Adrenal gland (tissue), 12 donors: ENCODE measurements around the gene RAD9A. TPM values are rescaled to one million over a fixed set of nuclear protein-coding genes. Genes with fewer than 3 reads are reported as not detected.

Experiments used
- DNase-seq, 7 donors: peaks; one replicate each; pipeline ENCODE4 v3.0.0-alpha.2; 2019 to 2020
- H3K27ac ChIP-seq, 5 donors: fragments of 200-600 bp; sonication (generic) in 4 of 5; 1 replicate in 3 of 5; 2 replicates in 2 of 5; pipeline versions ENCODE4 v1.5.1 to v1.8.0; 2016 to 2020; ENCODE audit warnings: mild to moderate bottlenecking in 1 of 5
- H3K27me3 ChIP-seq: fragments of 200-600 bp; 2 replicates; pipeline ENCODE4 v1.8.0; 2021
- H3K36me3 ChIP-seq, 2 donors: fragments of 200-600 bp; replicated peaks in 1 of 2; 1 replicate in 1 of 2; 2 replicates in 1 of 2; pipeline versions ENCODE4 v1.5.1 to v1.8.0; 2018 to 2022
- H3K4me1 ChIP-seq, 2 donors: fragments of 200-600 bp; replicated peaks in 1 of 2; 1 replicate in 1 of 2; 2 replicates in 1 of 2; pipeline versions ENCODE4 v1.5.1 to v1.8.0; 2018 to 2021
- H3K4me3 ChIP-seq, 4 donors: fragments of 200-600 bp; sonication (generic) in 3 of 4; one replicate each; pipeline ENCODE4 v1.5.1; 2016 to 2018
- H3K9me3 ChIP-seq, 3 donors: fragments of 200-600 bp; sonication (generic) in 1 of 3; replicated peaks in 1 of 3; 1 replicate in 2 of 3; 2 replicates in 1 of 3; pipeline versions ENCODE4 v1.5.1 to v1.8.0; 2016 to 2021
- POLR2A ChIP-seq, 2 donors: fragments of 450-650 bp; IDR thresholded peaks; one replicate each; pipeline ENCODE4 v1.6.1; 2017; ENCODE audit warnings: antibody characterized with exemption in 2 of 2, mild to moderate bottlenecking in 2 of 2, moderate library complexity in 1 of 2
- WGBS, 4 donors: extraction: QIAGEN DNeasy Blood & Tissue Kit in 2 of 4; methylation state at CpG; one replicate each; pipeline versions ENCODE4 v1.1.5 to v1.1.7; 2013 to 2017; 5-methylcytosine and 5-hydroxymethylcytosine counted together
- intact Hi-C, 2 donors: fragments of 100-400 bp; cut with DNase I; formaldehyde crosslinking; loops; one replicate each; pipeline versions ENCODE4 v1.14.1 to v1.15.0; 2022 to 2023
- polyA plus RNA-seq, 3 donors: library from polyadenylated mRNA; stranded (reverse); fragments of 200-250 nt in 2 of 3; fragments of 350-450 nt in 1 of 3; fragmentation: Illumina TruSeq in 1 of 3; extraction: RNeasy Lipid Tissue Mini Kit (QIAGEN cat#74804) in 1 of 3; gene quantifications; one replicate each; pipeline ENCODE4 v1.2.3, GENCODE V29; 2013 to 2014
- total RNA-seq, 9 donors: library from RNA; depleted of rRNA in 4 of 9; stranded (reverse); fragments of >200 nt in 4 of 9; fragments of 120-200 nt in 1 of 9; fragmentation: NEBNext Ultra II Directional in 1 of 9; extraction: Animal tissue kit (Norgen Biotek cat#: 25700) in 1 of 9; gene quantifications; one replicate each; pipeline versions ENCODE4 v1.1.0 to v1.2.4, GENCODE V29; 2013 to 2023
- TF ChIP-seq, protein P1 (sequence below), 6 experiments: fragments of 450-650 bp in 4 of 6; fragments of 200-600 bp in 2 of 6; sonication (generic) in 1 of 6; IDR thresholded peaks; 1 replicate in 5 of 6; 2 replicates in 1 of 6; pipeline versions ENCODE4 v1.5.1 to v1.8.0; 2016 to 2021; ENCODE audit warnings: antibody characterized with exemption in 6 of 6, mild to moderate bottlenecking in 2 of 6, moderate library complexity in 1 of 6
- donor health status: healthy with polysubstance abuse.
- donor health status: Bipolar disorder and iron deficiency.
- donor health status: DM: yes; HTN: yes; CAD: no.
- donor health status: DM: no; HTN: no; CAD: no.
- donor health status: DM: no; HTN: no; CAD: no.
- donor health status: DM: yes; HTN: yes; CAD: no.

The RAD9A gene
- total and polyA plus RNA-seq, 12 donors: 5.4 to 57.7 (median 15.0) TPM

DNA sequence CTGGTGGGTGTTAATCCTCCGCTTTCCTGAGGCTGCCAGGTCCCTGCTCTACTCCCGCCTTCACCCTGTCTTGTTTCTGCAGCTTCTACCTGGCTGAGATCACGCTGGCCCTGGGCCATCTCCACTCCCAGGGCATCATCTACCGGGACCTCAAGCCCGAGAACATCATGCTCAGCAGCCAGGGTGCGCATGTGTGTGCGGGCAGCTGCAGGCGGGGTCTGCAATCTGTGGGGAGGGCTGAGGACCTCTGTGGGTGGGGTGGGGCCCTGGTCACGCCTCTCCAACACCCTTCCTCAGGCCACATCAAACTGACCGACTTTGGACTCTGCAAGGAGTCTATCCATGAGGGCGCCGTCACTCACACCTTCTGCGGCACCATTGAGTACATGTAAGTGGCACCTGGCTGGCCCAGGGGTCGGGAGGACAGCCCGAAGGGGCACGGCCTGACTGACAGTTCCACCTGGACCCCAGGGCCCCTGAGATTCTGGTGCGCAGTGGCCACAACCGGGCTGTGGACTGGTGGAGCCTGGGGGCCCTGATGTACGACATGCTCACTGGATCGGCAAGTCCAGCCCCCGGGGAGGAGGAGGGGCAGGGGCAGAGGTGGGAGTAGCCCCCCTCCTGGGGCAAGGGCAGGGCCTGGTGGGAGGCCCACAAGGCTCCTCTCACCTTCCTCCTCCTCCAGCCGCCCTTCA lies 41.0 kb downstream of the RAD9A start:
- no peaks in the 10 kb centered on the region for H3K9me3 ChIP-seq
- H3K36me3 ChIP-seq: peaks cover 0 to 49% of the 10 kb centered on the region in 2 donors
- H3K4me1 ChIP-seq: peaks cover 9 to 17% of the 10 kb centered on the region in 2 donors
- no peak for DNase-seq
- 85 to 95% (median 88%) methylated on average over 16 to 22 of the region's 22 CpGs for WGBS, 4 donors
- no peaks in the 10 kb centered on the region for H3K27me3 ChIP-seq
- TF ChIP-seq POLR2A (IDR thresholded peaks at IDR 0.05): no peak
- H3K27ac ChIP-seq: no peak overlapping the region
- no peak overlapping the region for H3K4me3 ChIP-seq
- intact Hi-C loops: no loop called here

DNA sequence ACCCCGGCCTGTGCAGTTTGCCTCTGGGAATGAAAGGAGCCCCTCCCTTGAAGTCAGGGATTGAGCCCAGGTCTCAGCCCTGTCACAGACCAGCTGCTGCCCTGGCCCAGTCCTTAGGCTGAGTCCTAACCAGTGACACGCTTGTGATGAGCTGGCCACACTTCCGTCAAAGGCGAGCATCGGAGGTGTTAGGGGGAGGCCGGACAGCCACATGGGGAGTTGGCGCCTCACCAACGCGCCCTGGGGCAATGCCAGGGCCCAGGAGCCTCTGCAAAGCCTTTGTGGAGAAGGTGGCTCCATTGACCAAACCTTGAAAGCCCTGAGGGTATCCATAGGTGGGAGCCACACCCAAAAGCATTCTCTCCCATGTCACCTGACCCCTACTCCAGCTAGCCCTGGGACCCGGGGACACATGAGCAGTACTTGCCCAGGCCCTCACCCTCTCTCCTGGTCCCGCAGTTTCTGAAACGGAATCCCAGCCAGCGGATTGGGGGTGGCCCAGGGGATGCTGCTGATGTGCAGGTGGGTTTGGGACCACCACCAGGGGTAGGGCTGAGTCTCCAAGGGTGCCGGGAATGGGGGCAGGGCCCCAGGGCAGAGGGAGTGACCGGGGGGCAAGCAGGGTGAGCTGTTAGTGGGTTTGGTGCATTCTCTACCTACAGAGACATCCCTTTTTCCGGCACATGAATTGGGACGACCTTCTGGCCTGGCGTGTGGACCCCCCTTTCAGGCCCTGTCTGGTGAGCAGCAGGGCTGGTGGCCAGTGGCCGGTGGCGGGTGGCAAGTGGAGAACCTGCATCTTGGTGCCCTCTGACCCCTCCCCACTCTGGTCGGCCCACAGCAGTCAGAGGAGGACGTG lies 42.0 kb downstream of the RAD9A start:
- no peak overlapping the region for H3K4me3 ChIP-seq
- intact Hi-C loops: no loop called here
- H3K27me3 ChIP-seq: no peaks in the 10 kb centered on the region
- no peaks in the 10 kb centered on the region for H3K9me3 ChIP-seq
- peaks cover 9 to 17% of the 10 kb centered on the region in 2 donors for H3K4me1 ChIP-seq
- no peak for DNase-seq
- H3K36me3 ChIP-seq: peaks cover 0 to 55% of the 10 kb centered on the region in 2 donors
- no peak overlapping the region for H3K27ac ChIP-seq
- TF ChIP-seq, protein P1, sequence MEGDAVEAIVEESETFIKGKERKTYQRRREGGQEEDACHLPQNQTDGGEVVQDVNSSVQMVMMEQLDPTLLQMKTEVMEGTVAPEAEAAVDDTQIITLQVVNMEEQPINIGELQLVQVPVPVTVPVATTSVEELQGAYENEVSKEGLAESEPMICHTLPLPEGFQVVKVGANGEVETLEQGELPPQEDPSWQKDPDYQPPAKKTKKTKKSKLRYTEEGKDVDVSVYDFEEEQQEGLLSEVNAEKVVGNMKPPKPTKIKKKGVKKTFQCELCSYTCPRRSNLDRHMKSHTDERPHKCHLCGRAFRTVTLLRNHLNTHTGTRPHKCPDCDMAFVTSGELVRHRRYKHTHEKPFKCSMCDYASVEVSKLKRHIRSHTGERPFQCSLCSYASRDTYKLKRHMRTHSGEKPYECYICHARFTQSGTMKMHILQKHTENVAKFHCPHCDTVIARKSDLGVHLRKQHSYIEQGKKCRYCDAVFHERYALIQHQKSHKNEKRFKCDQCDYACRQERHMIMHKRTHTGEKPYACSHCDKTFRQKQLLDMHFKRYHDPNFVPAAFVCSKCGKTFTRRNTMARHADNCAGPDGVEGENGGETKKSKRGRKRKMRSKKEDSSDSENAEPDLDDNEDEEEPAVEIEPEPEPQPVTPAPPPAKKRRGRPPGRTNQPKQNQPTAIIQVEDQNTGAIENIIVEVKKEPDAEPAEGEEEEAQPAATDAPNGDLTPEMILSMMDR (IDR thresholded peaks at IDR 0.05): no peak
- no peak for TF ChIP-seq POLR2A (IDR thresholded peaks at IDR 0.05)
- 86 to 90% (median 88%) methylated on average over 6 to 22 of the region's 22 CpGs for WGBS, 4 donors

DNA sequence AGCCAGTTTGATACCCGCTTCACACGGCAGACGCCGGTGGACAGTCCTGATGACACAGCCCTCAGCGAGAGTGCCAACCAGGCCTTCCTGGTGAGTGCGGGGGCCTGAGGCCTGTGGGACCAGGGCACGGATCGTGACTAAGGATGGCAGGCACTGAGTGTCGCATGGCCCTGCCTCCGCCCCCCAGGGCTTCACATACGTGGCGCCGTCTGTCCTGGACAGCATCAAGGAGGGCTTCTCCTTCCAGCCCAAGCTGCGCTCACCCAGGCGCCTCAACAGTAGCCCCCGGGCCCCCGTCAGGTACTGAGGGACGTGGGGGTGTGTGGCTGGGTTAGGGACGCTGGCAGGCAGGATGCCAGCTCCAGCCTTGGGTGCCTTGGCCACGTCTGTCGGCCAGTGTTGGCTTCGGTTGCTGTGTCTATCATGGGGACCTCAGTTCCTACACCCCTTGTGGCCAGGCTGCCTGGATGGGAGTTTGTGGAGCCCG lies 42.7 kb downstream of the RAD9A start:
- no peak for DNase-seq
- H3K9me3 ChIP-seq: no peaks in the 10 kb centered on the region
- H3K27me3 ChIP-seq: no peaks in the 10 kb centered on the region
- H3K36me3 ChIP-seq: peaks cover 0 to 56% of the 10 kb centered on the region in 2 donors
- intact Hi-C loops: no loop called here
- TF ChIP-seq, protein P1 (IDR thresholded peaks at IDR 0.05): no peak
- TF ChIP-seq POLR2A (IDR thresholded peaks at IDR 0.05): no peak
- H3K4me3 ChIP-seq: no peak overlapping the region
- H3K4me1 ChIP-seq: peaks cover 3 to 12% of the 10 kb centered on the region in 2 donors
- H3K27ac ChIP-seq: no peak overlapping the region
- WGBS, 4 donors: 65 to 85% (median 81%) methylated on average over 4 to 23 of the region's 23 CpGs; no CpG with 5 or more reads in 1 of the 4 donors

DNA sequence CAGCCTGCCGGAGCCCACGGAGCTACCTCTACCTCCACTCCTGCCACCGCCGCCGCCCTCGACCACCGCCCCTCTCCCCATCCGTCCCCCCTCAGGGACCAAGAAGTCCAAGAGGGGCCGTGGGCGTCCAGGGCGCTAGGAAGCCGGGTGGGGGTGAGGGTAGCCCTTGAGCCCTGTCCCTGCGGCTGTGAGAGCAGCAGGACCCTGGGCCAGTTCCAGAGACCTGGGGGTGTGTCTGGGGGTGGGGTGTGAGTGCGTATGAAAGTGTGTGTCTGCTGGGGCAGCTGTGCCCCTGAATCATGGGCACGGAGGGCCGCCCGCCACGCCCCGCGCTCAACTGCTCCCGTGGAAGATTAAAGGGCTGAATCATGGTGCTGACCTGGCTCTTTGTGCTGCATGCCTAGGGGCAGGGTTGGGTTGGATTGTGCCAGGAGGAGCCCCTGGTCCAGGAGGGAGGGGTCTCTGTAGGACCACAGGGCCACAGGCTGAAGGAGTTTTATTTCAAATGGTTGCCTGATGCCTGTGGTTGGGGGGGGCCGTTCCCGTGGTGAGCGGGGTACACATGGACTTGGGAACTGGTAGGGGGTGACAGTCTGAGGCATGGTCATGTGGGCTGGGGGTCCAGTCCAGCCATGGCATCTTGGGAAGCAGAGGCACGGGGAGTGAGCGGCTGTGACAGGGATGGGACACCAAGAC lies 43.4 kb downstream of the RAD9A start:
- no peaks in the 10 kb centered on the region for H3K9me3 ChIP-seq
- H3K36me3 ChIP-seq: peaks cover 0 to 63% of the 10 kb centered on the region in 2 donors
- WGBS, 4 donors: 83 to 88% (median 85%) methylated on average over 9 to 26 of the region's 26 CpGs
- TF ChIP-seq, protein P1 (IDR thresholded peaks at IDR 0.05): no peak
- TF ChIP-seq POLR2A (IDR thresholded peaks at IDR 0.05): no peak
- DNase-seq: no peak
- intact Hi-C loops: no loop called here
- peaks cover 0 to 13% of the 10 kb centered on the region in 2 donors for H3K4me1 ChIP-seq
- H3K27ac ChIP-seq: peak overlapping the region in 2 of 5 donors; percentile 71 to 76
- no peaks in the 10 kb centered on the region for H3K27me3 ChIP-seq
- no peak overlapping the region for H3K4me3 ChIP-seq
